GM12878 (cell line): ENCODE measurements around the gene FMNL2. TPM values are rescaled to one million over a fixed set of nuclear protein-coding genes. Genes with fewer than 3 reads are reported as not detected.

ENCODE experiments used
- ATAC-seq: fragments of 200-7000 bp; cut with Tn5 transposase; 3 replicates; pipeline ENCODE4 v1.9.1; 2020; ENCODE audit warnings: mild to moderate bottlenecking, moderate library complexity
- BruUV-seq: library from RNA; stranded (reverse); fragments of 400-500 nt; replicated peaks from 2 replicates; lab custom pipeline; 2021; lab: Mats Ljungman, UMichigan
- CTCF ChIA-PET: fragments of 300-600 bp; sonication (Branson Sonifier 250); formaldehyde crosslinking; extraction: SDS; loops from one replicate; lab custom pipeline; 2021; ENCODE audit warnings: inconsistent platforms; lab: Yijun Ruan, JAX
- POLR2A ChIA-PET: fragments of 350-600 bp; formaldehyde crosslinking; extraction: SDS; loops from one replicate; lab custom pipeline; 2021; ENCODE audit warnings: inconsistent platforms; lab: Charles Lee
- RAD21 ChIA-PET: fragments of 300-600 bp; sonication (Branson Sonifier 250); formaldehyde crosslinking; loops from one replicate; lab custom pipeline; 2023; ENCODE audit warnings: antibody characterized with exemption; ENCODE audit not compliant: unreplicated experiment; lab: Charles Lee
- SMC1A ChIA-PET: fragments of 300-600 bp; sonication (Branson Sonifier 250); formaldehyde crosslinking; loops from one replicate; lab custom pipeline; 2023; ENCODE audit not compliant: unreplicated experiment, uncharacterized antibody; lab: Charles Lee
- DNase-seq: peaks from one replicate; pipeline ENCODE4 v3.0.0-alpha.2; 2011; ENCODE audit warnings: low read depth, low spot score
- FAIRE-seq: peaks from 3 replicates; lab custom pipeline; 2011; peaks lifted over from hg19 to GRCh38; lab: Jason Lieb, UNC
- H2AFZ ChIP-seq: 2 replicates; pipeline ENCODE4 v1.6.0; 2011; ENCODE audit warnings: low read depth, low read length, control low read depth; ENCODE audit not compliant: control insufficient read depth
- H3K27ac ChIP-seq: 2 replicates; pipeline ENCODE4 v1.5.1; 2011; ENCODE audit warnings: control low read depth; ENCODE audit not compliant: control insufficient read depth, insufficient read depth
- H3K27me3 ChIP-seq, 2 experiments: replicated peaks in 1 of 2; 2 replicates each; pipeline versions ENCODE4 v1.6.0 to v1.6.1; 2011; ENCODE audit warnings: low read length in 1 of 2; ENCODE audit not compliant: control insufficient read depth in 2 of 2, insufficient read depth in 2 of 2
- H3K36me3 ChIP-seq, 2 experiments: 2 replicates each; pipeline ENCODE4 v1.5.1; 2011; ENCODE audit warnings: low read length in 1 of 2; ENCODE audit not compliant: control insufficient read depth in 2 of 2, insufficient read depth in 2 of 2
- H3K4me1 ChIP-seq: 2 replicates; pipeline ENCODE4 v1.6.1; 2011; ENCODE audit warnings: mild to moderate bottlenecking, low read length, moderate library complexity, mixed read lengths; ENCODE audit not compliant: control insufficient read depth, insufficient read depth
- H3K4me2 ChIP-seq: 2 replicates; pipeline ENCODE4 v1.6.0; 2011; ENCODE audit warnings: control low read depth; ENCODE audit not compliant: control insufficient read depth, insufficient read depth
- H3K4me3 ChIP-seq: fragments of 200-600 bp; sonication (generic); 2 replicates; pipeline ENCODE4 v1.5.1; 2016
- H3K79me2 ChIP-seq: 2 replicates; pipeline ENCODE4 v1.6.0; 2011; ENCODE audit warnings: low read length; ENCODE audit not compliant: control insufficient read depth, insufficient read depth
- H3K9ac ChIP-seq: 2 replicates; pipeline ENCODE4 v1.8.0; 2011; ENCODE audit warnings: low read length, control low read depth, mixed read lengths; ENCODE audit not compliant: control insufficient read depth, insufficient read depth
- H3K9me3 ChIP-seq: replicated peaks from 3 replicates; pipeline ENCODE4 v1.5.1; 2011; ENCODE audit warnings: mild to moderate bottlenecking, low read length; ENCODE audit not compliant: control insufficient read depth, insufficient read depth
- H4K20me1 ChIP-seq: 2 replicates; pipeline ENCODE4 v1.6.0; 2011; ENCODE audit not compliant: control insufficient read depth, insufficient read depth
- ELK1 ChIP-seq: IDR thresholded peaks from 2 replicates; pipeline ENCODE4 v1.6.1; 2012; ENCODE audit warnings: low read depth, low read length, improper control_type of control experiment
- EP300 ChIP-seq, 2 experiments: fragments of 150-350 bp in 1 of 2; IDR thresholded peaks; 2 replicates each; pipeline ENCODE4 v1.6.1; 2011 to 2012; ENCODE audit warnings: low read depth in 2 of 2, low read length in 2 of 2, borderline replicate concordance in 1 of 2, improper control_type of control experiment in 1 of 2, inconsistent platforms in 1 of 2; ENCODE audit not compliant: control insufficient read depth in 1 of 2
- FOXM1 ChIP-seq: IDR thresholded peaks from 2 replicates; pipeline ENCODE4 v1.6.1; 2012; ENCODE audit warnings: low read depth, mild to moderate bottlenecking, inconsistent platforms, low read length, moderate library complexity
- IKZF1 ChIP-seq: fragments of 450-650 bp; conservative IDR thresholded peaks from 2 replicates; pipeline ENCODE4 v1.6.1; 2017; ENCODE audit warnings: antibody characterized with exemption, mild to moderate bottlenecking
- LARP7 ChIP-seq: fragments of 450-650 bp; IDR thresholded peaks from 2 replicates; pipeline ENCODE4 v1.6.1; 2017; ENCODE audit warnings: mild to moderate bottlenecking
- MTA3 ChIP-seq: IDR thresholded peaks from 2 replicates; pipeline ENCODE4 v1.6.1; 2012; ENCODE audit warnings: low read length, inconsistent platforms, borderline replicate concordance
- MXI1 ChIP-seq: fragments of 150-350 bp; IDR thresholded peaks from 2 replicates; pipeline ENCODE4 v1.6.1; 2011; ENCODE audit warnings: low read depth, mild to moderate bottlenecking, inconsistent platforms, low read length, improper control_type of control experiment
- POLR2A ChIP-seq: IDR thresholded peaks from 2 replicates; pipeline ENCODE4 v1.6.1; 2011; ENCODE audit warnings: low read depth, mild to moderate bottlenecking, low read length
- RELA ChIP-seq: fragments of 450-650 bp; IDR thresholded peaks from 2 replicates; pipeline ENCODE4 v1.8.0; 2014; ENCODE audit warnings: borderline replicate concordance; ENCODE audit not compliant: partially characterized antibody
- ZBTB11 ChIP-seq: fragments of 450-650 bp; formaldehyde crosslinking; IDR thresholded peaks from 2 replicates; pipeline ENCODE4 v1.5.0; 2022; ENCODE audit warnings: mild to moderate bottlenecking, missing genetic modification characterization
- ZBTB4 ChIP-seq: fragments of 450-650 bp; formaldehyde crosslinking; IDR thresholded peaks from 2 replicates; pipeline ENCODE4 v1.4.0; 2022; ENCODE audit warnings: mild to moderate bottlenecking, moderate library complexity
- ZNF384 ChIP-seq: IDR thresholded peaks from 2 replicates; pipeline ENCODE4 v1.6.1; 2012; ENCODE audit warnings: low read depth, mild to moderate bottlenecking, low read length, improper control_type of control experiment, borderline replicate concordance
- WGBS: methylation state at CpG from one replicate; pipeline ENCODE4 v1.1.6; 2016; ENCODE audit warnings: low lambda C conversion rate; ENCODE audit not compliant: insufficient replicate concordance, insufficient coverage; ENCODE audit errors: missing lambda C conversion rate; 5-methylcytosine and 5-hydroxymethylcytosine counted together
- in situ Hi-C: fragments of 300-500 bp; cut with MboI; formaldehyde crosslinking; loops from 9 replicates; pipeline ENCODE4 v1.14.3; 2018; ENCODE audit warnings: mixed read lengths
- intact Hi-C: fragments of 100-400 bp; cut with micrococcal nuclease; formaldehyde crosslinking; loops from one replicate; pipeline ENCODE4 v1.14.2; 2022; ENCODE audit not compliant: unreplicated experiment
- polyA plus RNA-seq, 11 experiments: library from polyadenylated mRNA; depleted of rRNA in 4 of 11; unstranded in 6 of 11; stranded (reverse) in 5 of 11; fragments of >200 nt; fragmentation: Nextera tagmentation in 4 of 11; fragmentation: Illumina TruSeq in 1 of 11; extraction: Ambion mirVana in 4 of 11; extraction: Trizol in 1 of 11; gene quantifications; 1 replicate in 1 of 11; 2 replicates in 10 of 11; pipeline versions ENCODE4 v1.2.1 to v1.2.3, GENCODE V29; 2011 to 2016; ENCODE audit warnings: inconsistent platforms in 2 of 11, missing spikeins in 2 of 11, low read depth in 1 of 11
- total RNA-seq, 4 experiments: library from RNA; depleted of rRNA in 3 of 4; stranded (reverse); fragments of >200 nt in 3 of 4; fragmentation: Illumina TruSeq in 1 of 4; extraction: Trizol in 1 of 4; gene quantifications; 2 replicates each; pipeline versions ENCODE4 v1.2.1 to v1.2.3, GENCODE V29; 2013 to 2021

FMNL2 gene
- total and polyA plus RNA-seq, 10 of the 15 experiments (the other 5 are each of a cell fraction or from before 2014, with no cell fraction given), result 0.13 to 9.9 (median 0.35) TPM

GRCh38 chr2:152449578-152449977, 114.6 kb downstream of the FMNL2 start (continued):
- TF ChIP-seq ELK1 (no peak), RELA (no peak)

- H3K9me3 ChIP-seq, result no peaks in the 10 kb centered on the region
- no peak overlapping the region for H3K4me3 ChIP-seq
- ChIA-PET POLR2A (no interaction called here), CTCF (interaction anchor here (0.9 to 1.0 kb wide), 2 partner anchors 21 to 34 kb away, joined by 3 read pairs; no protein-coding TSS in a partner anchor), RAD21 (interaction anchor here (1.2 kb wide), 1 partner anchor 114 kb away, joined by 3 read pairs; no protein-coding TSS in a partner anchor), SMC1A (interaction anchor here (0.7 to 1.3 kb wide), 7 partner anchors 9 to 186 kb away, joined by 3 read pairs; no protein-coding TSS in a partner anchor)
- H3K4me1 ChIP-seq, result no peaks in the 10 kb centered on the region; the same call in 1 of the 2 replicates
- 63% methylated on average over 4 of the region's 4 CpGs for WGBS
- no peak overlapping the region for H3K4me2 ChIP-seq
- FAIRE-seq (no peak), ATAC-seq (no peak), DNase-seq (no peak)
- H3K9ac ChIP-seq, result no peak overlapping the region
- no peaks in the 10 kb centered on the region; the same call in 1 of the 2 replicates for H3K79me2 ChIP-seq
- H3K27ac ChIP-seq, result no peak overlapping the region
- H3K36me3 ChIP-seq, result no peaks in the 10 kb centered on the region
- intact Hi-C loops, result no loop called here
- BruUV-seq, result no TSS peak
- H2AFZ ChIP-seq, result no peak overlapping the region
- H4K20me1 ChIP-seq, result no peaks in the 10 kb centered on the region
- no peaks in the 10 kb centered on the region for H3K27me3 ChIP-seq
- in situ Hi-C loops, result no loop called here
- TF ChIP-seq MTA3 (no peak), ZNF384 (no peak), ZBTB4 (no peak), EP300 (IDR thresholded peaks at IDR 0.05; ENCODE audit: borderline replicate concordance in 1 of 2, control insufficient read depth in 1 of 2, low read depth in 2 of 2, low read length in 2 of 2) (no peak), ELK1 (no peak), MXI1 (no peak), ZBTB11 (CRISPR knock-in tag) (no peak), POLR2A (no peak), IKZF1 (no peak), FOXM1 (no peak), LARP7 (no peak)
- TF ChIP-seq, all 136 proteins: peak for 0
Measured at GRCh38 chr2:152450176-152450575, 115.2 kb downstream of the FMNL2 start.
